Gastrocnemius medialis (tissue), 4 donors: Measurements from ENCODE around the gene FOXJ2. TPM values are rescaled to one million over a fixed set of nuclear protein-coding genes. Genes with fewer than 3 reads are reported as not detected.
"Not testable (repeated sequence)": the region's sequence is repeated elsewhere in the genome, so short reads cannot be mapped to it uniquely, and the experiment has no call there.

Experiments used
- ATAC-seq, 2 donors: fragments of 150-250 bp; one replicate each; pipeline ENCODE4 v1.9.1; 2016
- DNase-seq, 2 donors: peaks; one replicate each; pipeline ENCODE4 v3.0.0-alpha.2; 2019
- H3K27ac ChIP-seq, 4 donors: fragments of 200-600 bp; sonication (generic); 1 replicate in 1 of 4; 2 replicates in 3 of 4; pipeline ENCODE4 v1.5.1; 2016 to 2018; ENCODE audit warnings: mild to moderate bottlenecking in 2 of 4, moderate library complexity in 1 of 4
- H3K27me3 ChIP-seq, 3 donors: fragments of 200-600 bp; sonication (generic) in 2 of 3; 1 replicate in 1 of 3; 2 replicates in 2 of 3; pipeline versions ENCODE4 v1.5.1 to v1.6.0; 2016 to 2019; ENCODE audit warnings: mild to moderate bottlenecking in 1 of 3, moderate library complexity in 1 of 3
- H3K36me3 ChIP-seq, 2 donors: fragments of 200-600 bp; sonication (generic) in 1 of 2; one replicate each; pipeline ENCODE4 v1.5.1; 2017 to 2018
- H3K4me1 ChIP-seq, 2 donors: fragments of 200-600 bp; sonication (generic) in 1 of 2; one replicate each; pipeline ENCODE4 v1.5.1; 2016 to 2017; ENCODE audit warnings: mild to moderate bottlenecking in 2 of 2
- H3K4me3 ChIP-seq, 4 donors: fragments of 200-600 bp; sonication (generic) in 3 of 4; 1 replicate in 1 of 4; 2 replicates in 3 of 4; pipeline ENCODE4 v1.5.1; 2016 to 2019; ENCODE audit warnings: mild to moderate bottlenecking in 2 of 4
- H3K9me3 ChIP-seq, 3 donors: fragments of 200-600 bp; sonication (generic) in 2 of 3; 1 replicate in 1 of 3; 2 replicates in 2 of 3; pipeline ENCODE4 v1.5.1; 2016 to 2019
- POLR2A ChIP-seq, 2 donors: fragments of 450-650 bp; IDR thresholded peaks; one replicate each; pipeline ENCODE4 v1.6.1; 2017; ENCODE audit warnings: antibody characterized with exemption in 2 of 2, mild to moderate bottlenecking in 2 of 2, moderate library complexity in 2 of 2
- in situ Hi-C, 4 donors: fragments of 200-750 bp; cut with MboI; loops; one replicate each; pipeline versions ENCODE4 v1.15.0 to v1.8.0; 2017; ENCODE audit warnings: low sequenced_read_pairs in 4 of 4
- intact Hi-C: fragments of 100-400 bp; cut with DNase I; formaldehyde crosslinking; loops from one replicate; pipeline ENCODE4 v1.15.1; 2023; ENCODE audit warnings: low total_unique reads
- total RNA-seq, 4 donors: library from RNA; depleted of rRNA; stranded (reverse); fragments of >200 nt; gene quantifications; one replicate each; pipeline versions ENCODE4 v1.1.0 to v1.2.3, GENCODE V29; 2016
- TF ChIP-seq, protein P1 (sequence below), 5 experiments: fragments of 450-650 bp in 3 of 5; fragments of 200-600 bp in 2 of 5; sonication (generic) in 2 of 5; IDR thresholded peaks in 4 of 5; conservative IDR thresholded peaks in 1 of 5; 1 replicate in 4 of 5; 2 replicates in 1 of 5; pipeline ENCODE4 v1.5.1; 2016 to 2019; ENCODE audit warnings: antibody characterized with exemption in 5 of 5, mild to moderate bottlenecking in 3 of 5, moderate library complexity in 3 of 5

Gene FOXJ2
- total RNA-seq: 10 to 100 TPM; 14.3 to 28.0 (median 22.8) TPM

DNA sequence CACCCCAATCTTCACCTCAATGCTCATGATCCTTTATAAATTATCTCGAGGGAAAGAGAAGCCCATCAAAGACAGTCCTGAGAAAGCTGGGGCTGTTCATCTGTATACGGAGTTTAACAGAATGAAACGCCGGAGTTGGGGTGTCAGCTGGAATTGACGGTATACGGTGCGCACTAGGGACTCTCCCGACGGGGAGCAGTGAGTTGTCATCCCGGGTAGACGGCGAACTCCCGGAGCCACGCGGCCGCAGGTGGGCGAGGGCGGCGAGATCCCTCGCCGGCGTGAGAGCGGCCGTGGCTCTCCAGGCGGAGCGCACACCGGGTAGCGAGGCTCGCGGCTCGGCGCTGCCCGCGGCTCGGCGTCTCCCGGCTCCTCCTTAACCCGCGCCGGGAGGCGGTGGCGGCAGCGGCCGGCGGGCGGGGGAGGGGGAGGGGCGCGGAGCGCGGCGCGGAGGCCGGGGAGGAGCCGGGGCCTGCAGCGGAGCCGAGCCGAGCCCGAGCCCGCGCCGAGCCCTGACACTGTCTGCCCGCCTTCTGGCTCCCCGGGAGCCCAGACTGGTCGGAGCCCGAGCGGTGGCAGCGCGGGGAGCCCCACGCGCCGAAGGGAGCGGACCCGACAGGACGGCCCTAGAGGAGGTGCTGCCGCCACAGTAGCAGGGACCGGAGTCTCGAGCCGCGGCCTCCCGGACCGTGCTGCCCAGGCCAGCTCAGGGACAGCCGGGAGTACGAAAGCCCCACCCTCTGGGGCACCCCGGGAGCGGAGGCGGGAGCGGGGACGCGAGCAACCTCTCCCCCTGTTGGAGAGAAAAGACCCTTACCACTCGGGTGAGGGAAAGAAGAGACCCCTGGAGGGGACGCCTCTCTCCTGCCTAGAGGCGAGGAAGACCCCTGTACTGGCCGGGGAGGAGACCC, at the start of gene FOXJ2:
Gene FOXJ2, plus strand, starts transcription at position 475 of the 911 bp plus-strand sequence. CDS start 7,117 bp downstream, outside the sequence.
- TF ChIP-seq, protein P1, sequence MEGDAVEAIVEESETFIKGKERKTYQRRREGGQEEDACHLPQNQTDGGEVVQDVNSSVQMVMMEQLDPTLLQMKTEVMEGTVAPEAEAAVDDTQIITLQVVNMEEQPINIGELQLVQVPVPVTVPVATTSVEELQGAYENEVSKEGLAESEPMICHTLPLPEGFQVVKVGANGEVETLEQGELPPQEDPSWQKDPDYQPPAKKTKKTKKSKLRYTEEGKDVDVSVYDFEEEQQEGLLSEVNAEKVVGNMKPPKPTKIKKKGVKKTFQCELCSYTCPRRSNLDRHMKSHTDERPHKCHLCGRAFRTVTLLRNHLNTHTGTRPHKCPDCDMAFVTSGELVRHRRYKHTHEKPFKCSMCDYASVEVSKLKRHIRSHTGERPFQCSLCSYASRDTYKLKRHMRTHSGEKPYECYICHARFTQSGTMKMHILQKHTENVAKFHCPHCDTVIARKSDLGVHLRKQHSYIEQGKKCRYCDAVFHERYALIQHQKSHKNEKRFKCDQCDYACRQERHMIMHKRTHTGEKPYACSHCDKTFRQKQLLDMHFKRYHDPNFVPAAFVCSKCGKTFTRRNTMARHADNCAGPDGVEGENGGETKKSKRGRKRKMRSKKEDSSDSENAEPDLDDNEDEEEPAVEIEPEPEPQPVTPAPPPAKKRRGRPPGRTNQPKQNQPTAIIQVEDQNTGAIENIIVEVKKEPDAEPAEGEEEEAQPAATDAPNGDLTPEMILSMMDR (IDR thresholded peaks at IDR 0.05 in 4 of 5, conservative IDR thresholded peaks at IDR 0.05 in 1 of 5): no peak
- TF ChIP-seq POLR2A (IDR thresholded peaks at IDR 0.05): peak; percentile 71 to 77
- Histone ChIP-seq H3K4me1 (peaks cover 45 to 46% of the 10 kb centered on the region in 2 donors), H3K27ac (peak within 1 kb of the TSS; percentile 89 to 98 (median 95)), H3K36me3 (no peaks in the 10 kb centered on the region), H3K27me3 (no peaks in the 10 kb centered on the region), H3K9me3 (no peaks in the 10 kb centered on the region), H3K4me3 (peak within 1 kb of the TSS; percentile 66 to 99 (median 88))
- in situ Hi-C loops (loop anchor here in 2 of 4 donors (25.0 kb wide), 1 partner anchor 845 kb away; the partner anchor contains the start of gene PEX5 (in 2 of the 2)), intact Hi-C loops (loop anchor here (10.0 kb wide), 1 partner anchor 212 kb away; no protein-coding TSS in a partner anchor)
- DNase-seq: peak; percentile 56 to 72
- ATAC-seq: peak; percentile 81 to 87

DNA sequence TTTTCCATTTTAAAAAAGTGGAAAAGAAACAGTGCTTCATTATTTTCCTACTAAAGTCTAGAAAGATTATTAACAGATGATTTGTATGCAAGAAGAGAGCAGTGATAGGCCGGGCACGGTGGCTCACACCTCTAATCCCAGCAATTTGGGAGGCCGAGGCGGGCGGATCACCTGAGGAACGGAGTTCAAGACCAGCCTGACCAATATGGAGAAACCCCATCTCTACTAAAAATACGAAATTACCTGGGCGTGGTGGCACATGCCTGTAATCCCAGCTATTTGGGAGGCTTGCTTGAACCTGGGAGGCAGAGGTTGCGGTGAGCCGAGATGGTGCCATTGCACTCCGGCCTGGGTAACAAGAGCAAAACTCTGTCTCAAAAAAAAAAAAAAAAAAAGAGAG, 49.5 kb upstream of the FOXJ2 start:
- intact Hi-C loops, DNase-seq, H3K4me3 ChIP-seq, H3K27me3 ChIP-seq, ATAC-seq, H3K4me1 ChIP-seq, H3K9me3 ChIP-seq, in situ Hi-C loops, H3K36me3 ChIP-seq, H3K27ac ChIP-seq: not testable (repeated sequence)

DNA sequence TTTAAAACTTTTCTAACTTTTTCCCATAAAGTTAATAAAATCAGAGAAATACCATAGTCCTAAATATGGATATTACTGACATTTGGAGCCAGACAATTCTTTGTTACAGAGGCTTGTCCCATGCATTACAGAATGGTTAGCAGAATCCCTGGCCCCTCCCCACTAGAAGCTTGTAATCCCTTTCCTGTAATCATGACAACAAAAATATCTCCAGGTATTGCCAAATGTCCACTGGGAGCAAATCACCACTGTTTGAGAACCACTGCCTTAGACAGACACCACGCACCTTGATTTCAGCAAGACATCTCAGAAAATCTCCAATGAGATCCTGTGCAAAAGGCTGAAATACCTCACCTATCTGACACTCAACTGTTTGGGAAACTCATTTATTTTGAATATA, 49.1 kb upstream of the FOXJ2 start:
- H3K27ac ChIP-seq, H3K27me3 ChIP-seq, H3K4me3 ChIP-seq, H3K4me1 ChIP-seq, H3K9me3 ChIP-seq, in situ Hi-C loops, ATAC-seq, H3K36me3 ChIP-seq, DNase-seq, intact Hi-C loops: not testable (repeated sequence)

DNA sequence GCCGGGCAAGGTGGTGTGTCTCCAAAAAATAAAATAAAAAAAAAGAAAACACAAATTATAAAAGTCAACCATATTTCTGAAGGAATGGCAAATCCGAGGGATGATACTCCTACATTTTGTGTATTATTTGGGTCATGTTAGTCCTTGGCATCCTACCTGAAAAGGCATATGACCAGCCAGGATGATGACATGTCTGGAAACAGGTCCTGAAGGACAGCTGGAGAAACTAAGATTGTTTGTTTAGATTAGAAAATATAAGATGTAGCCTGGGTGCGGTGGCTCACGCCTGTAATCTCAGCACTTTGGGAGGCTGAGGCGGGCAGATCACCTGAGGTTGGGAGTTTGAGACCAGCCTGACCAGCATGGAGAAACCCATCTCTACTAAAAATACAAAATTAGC, 47.6 kb upstream of the FOXJ2 start:
- ATAC-seq: no peak
- intact Hi-C loops: no loop called here
- no peak for TF ChIP-seq POLR2A (IDR thresholded peaks at IDR 0.05)
- TF ChIP-seq, protein P1 (IDR thresholded peaks at IDR 0.05 in 4 of 5, conservative IDR thresholded peaks at IDR 0.05 in 1 of 5): no peak
- no peak overlapping the region for H3K4me3 ChIP-seq
- H3K27ac ChIP-seq: no peak overlapping the region
- in situ Hi-C loops: no loop called here
- no peaks in the 10 kb centered on the region for H3K9me3 ChIP-seq
- H3K4me1 ChIP-seq: no peaks in the 10 kb centered on the region
- DNase-seq: no peak
- no peaks in the 10 kb centered on the region for H3K27me3 ChIP-seq
- no peaks in the 10 kb centered on the region for H3K36me3 ChIP-seq

DNA sequence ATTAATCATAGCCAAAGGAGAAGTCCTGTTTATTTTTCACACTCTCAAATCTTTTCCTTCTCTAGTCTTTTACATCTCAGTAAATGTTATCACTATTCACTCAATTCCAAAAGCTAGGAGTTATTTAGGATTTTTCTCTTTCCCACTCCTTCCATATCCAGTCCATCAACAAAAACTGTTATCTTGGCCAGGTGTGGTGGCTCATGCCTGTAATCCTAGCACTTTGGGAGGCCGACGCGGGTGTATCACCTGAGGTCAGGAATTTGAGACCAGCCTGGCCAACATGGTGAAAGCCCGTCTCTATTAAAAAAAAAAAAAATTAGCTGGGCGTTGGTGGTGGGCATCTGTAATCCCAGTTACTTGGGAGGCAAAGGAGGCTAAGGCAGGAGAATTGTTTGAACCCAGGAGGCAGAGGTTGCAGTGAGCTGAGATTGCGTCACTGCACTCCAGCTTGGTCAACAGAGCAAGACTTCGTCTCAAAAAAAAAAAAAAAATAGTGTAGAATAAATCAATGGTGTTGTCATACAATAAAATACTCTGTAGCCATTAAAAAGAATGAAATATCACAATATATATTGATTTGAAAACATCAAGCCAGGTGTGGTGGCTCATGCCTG, 46.6 kb upstream of the FOXJ2 start:
- TF ChIP-seq POLR2A (IDR thresholded peaks at IDR 0.05): no peak
- TF ChIP-seq, protein P1 (IDR thresholded peaks at IDR 0.05 in 4 of 5, conservative IDR thresholded peaks at IDR 0.05 in 1 of 5): no peak
- in situ Hi-C loops (no loop called here), intact Hi-C loops (no loop called here)
- Histone ChIP-seq H3K27me3 (no peaks in the 10 kb centered on the region), H3K36me3 (no peaks in the 10 kb centered on the region), H3K4me3 (no peak overlapping the region), H3K4me1 (no peaks in the 10 kb centered on the region), H3K27ac (no peak overlapping the region), H3K9me3 (no peaks in the 10 kb centered on the region)
- DNase-seq: no peak
- no peak for ATAC-seq
